Measurements from ENCODE around the gene MUTYH.

- TF ChIP-seq CTCF (conservative IDR thresholded peaks at IDR 0.05) (no peak), EZH2 (IDR thresholded peaks at IDR 0.05; ENCODE audit: low read depth) (no peak)
Observed at GRCh38 chr1:45386219-45386618, 46.0 kb upstream of the MUTYH start.

Measured in PC-9 (cell line).